Activated CD4-positive, alpha-beta T cell treated with anti-CD3 and anti-CD28 coated beads, Interleukin-2, amount 50 U/mL, for 48 hours (primary cell): ENCODE data around the gene BCL11B.
A peak's percentile ranks its signal among the peaks of the same experiment; 100 is the strongest.
"Not testable (repeated sequence)": the region's sequence is repeated elsewhere in the genome, so short reads cannot be mapped to it uniquely, and the experiment has no call there.

Source experiments
- DNase-seq, 2 experiments: peaks; one replicate each; pipeline ENCODE4 v3.0.0-alpha.2; 2020

BCL11B gene

GRCh38 chr14:99194736-99195135 lies 77.3 kb downstream of the BCL11B start:
- no peak for DNase-seq

GRCh38 chr14:99194136-99194535 lies 77.9 kb downstream of the BCL11B start:
- DNase-seq = no peak

DNA sequence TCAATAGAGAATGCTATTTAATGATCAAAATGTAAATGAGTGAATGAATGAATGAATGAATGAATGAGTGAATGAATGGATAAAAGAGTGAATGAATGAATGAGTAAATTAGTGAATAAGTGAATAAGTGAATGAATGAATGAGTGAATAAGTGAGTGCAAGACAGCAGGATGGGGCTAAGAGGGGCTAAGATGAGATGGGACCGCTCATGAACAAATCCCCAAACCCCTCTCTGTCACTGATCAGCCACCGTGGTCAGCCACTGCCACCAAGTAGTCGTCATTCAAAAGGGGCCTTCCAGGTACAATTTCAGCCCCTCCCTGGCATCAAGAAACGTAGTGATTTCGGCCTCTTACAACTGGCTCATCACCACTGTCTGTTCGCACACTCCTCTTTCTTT lies 79.2 kb downstream of the BCL11B start:
- no peak for DNase-seq

GRCh38 chr14:99192028-99192621 lies 79.9 kb downstream of the BCL11B start:
- no peak for DNase-seq

DNA sequence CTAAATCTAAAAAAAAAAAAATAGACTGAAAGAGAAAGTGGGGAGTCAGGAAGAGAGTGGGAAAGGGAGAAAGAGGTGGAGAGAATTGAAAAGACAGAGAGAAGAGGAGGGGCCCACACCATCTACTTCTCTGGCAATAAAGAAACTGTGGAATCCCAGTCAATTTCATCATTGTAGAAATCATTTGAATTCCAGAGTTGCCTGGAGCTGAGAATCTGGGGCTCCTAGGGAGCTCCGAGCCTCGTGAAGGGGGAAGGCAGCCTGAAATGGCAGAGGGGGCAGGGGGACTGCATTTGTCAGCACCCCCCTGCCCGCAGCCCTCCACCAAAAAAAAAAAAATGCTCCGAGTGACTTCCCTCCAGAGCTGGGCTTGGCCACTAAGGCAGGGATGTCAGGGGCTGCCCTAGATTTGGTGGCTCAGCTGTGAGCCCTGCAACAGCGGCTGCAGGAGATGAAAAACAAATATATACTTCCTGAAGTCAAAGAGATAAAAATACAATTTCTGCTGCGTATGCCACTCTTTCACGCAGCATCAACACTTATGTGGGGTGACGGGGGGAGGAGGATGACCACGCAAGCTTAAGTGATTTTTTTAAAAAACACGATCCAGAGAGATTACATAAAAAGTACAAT lies 80.5 kb downstream of the BCL11B start:
- no peak for DNase-seq

DNA sequence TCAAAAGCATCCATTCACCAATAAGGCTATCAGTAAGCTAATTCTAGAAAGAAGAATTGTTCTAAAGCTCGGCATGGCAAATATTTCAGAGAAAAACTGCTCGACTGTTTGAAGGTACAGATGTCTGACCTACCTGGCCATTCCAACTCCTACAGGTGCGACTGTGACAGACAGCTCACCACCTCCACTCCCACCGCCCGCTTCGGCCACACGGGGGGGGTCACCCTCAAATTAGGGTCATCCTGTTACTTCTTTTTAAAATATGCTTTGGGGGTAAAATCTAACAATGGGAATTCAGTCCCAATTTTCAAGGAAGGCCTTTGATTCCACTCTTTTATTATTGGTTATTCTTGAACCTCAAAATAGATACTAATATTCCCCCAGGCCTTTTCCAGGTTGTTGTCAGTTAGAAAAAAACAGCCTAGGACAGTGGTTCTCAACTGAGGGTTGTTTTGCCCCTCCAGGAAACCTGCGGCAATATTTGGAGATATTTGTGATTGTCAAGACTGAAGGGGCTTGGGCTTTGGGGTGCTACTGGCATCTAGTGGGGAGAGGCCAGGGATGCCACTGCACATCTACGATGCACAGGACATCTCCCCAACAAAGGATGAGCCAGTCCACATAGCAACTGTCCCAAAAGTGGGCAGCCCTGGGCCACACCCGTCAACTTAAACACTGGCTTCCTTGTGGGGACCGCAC lies 81.2 kb downstream of the BCL11B start:
- no peak for DNase-seq

DNA sequence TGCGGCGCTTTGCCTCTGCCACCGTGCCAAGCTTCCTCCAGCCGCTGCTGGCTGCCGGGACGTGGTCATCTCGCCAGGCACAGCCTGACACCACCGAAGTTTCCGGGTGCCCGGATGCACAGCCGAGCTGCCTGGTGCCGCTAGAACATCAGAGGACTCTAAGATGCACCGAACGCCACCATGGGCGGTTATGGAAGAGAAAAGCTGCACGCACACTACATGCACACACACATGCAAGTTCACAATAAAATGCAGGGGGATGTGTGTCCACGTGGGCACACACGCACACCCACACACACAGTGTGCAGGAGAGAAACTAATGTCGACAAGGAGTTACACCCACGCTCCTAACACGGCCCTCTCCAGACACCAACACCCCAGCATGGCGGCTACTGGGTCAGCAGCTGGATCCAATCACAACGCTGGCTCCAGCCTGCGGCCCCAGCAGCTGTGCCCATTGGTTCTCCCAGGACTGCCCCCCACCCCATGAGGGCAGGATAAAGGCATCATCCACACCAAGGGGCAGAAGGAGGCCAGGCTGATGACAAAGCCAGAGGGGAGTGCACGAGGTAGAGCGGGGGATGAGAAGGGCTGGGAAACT lies 82.7 kb downstream of the BCL11B start:
- peak; percentile 58 to 61 for DNase-seq

DNA sequence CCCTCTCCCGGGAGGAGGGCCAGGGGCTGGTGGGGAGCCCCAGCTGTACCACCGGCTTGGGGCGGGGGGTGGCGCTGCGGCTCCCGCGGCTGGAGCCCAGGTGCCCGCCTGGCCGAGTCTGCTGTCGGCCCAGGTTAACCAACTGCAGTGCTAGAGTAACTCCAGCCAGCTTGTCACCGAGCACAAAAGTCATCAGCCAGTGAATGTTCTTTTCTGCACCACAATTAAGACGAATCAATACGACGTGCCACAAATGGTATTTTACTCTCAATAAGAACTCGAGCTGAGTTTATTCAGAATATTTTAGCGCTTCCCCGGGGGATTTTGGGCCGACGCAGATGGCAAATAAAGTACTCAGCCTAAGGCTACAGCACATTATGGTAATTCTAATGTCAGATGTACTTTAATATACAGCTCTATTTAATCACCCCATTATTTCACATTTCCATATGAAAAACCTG lies 83.2 kb downstream of the BCL11B start:
- DNase-seq = peak in 1 of 2 experiments; percentile 63

DNA sequence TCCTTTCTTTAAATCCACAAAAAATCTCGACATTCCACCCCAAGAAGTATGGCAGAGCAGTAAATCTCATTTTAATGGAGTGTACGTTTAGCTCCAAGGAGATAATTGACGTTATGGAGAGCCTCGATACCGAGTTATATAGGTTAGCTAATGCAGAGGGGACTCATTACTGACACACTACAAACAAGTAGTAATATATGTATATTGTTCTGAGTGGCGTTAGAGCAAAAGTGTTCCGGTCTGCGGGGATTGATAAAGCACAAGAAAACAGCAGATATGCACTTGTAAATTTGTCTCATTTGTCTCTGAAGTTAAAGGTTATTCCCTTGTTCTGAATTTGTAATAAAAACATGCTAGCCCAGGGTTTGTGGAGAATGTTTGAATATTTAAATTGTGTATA lies 84.1 kb downstream of the BCL11B start:
- DNase-seq = no peak

DNA sequence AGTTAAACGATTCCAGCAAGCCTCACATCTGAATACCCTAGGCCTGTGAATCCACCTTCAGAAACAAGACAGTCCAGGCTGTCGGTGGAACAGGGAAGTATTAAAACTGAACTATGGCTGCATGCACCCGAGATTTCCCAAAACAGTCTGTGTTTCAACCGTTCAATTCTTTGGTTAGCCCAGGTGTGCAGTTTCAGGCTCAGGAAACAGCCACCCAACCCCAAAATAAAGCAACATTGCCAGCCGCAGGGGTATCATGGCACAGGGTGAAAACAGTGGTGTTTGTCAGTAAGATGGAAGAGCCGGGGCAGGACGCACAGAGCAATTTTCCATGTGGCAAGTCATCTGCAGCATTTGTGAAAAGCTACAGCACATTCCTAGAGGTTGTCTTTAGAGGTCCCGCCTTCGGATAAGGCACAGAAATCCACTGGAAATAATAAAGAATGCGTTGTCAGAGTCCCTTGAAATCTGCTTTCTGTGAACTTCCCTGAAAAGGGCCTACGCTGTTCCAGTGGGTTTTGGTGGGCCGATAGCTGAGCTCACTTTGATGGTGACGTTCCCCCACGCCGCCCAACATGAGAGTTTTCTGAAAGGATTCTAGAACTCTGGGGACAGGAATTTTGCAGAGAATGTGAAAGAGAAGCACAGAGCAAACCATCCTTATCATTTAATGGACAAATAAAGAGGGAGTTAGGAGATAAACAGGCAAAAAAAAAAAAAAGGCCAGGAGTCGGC lies 84.9 kb downstream of the BCL11B start:
- DNase-seq = no peak

- not testable (repeated sequence) for DNase-seq
Observed at GRCh38 chr14:99186336-99186735, 85.7 kb downstream of the BCL11B start.

GRCh38 chr14:99185436-99186068 lies 86.4 kb downstream of the BCL11B start:
- peak in 1 of 2 experiments; percentile 40 for DNase-seq

DNA sequence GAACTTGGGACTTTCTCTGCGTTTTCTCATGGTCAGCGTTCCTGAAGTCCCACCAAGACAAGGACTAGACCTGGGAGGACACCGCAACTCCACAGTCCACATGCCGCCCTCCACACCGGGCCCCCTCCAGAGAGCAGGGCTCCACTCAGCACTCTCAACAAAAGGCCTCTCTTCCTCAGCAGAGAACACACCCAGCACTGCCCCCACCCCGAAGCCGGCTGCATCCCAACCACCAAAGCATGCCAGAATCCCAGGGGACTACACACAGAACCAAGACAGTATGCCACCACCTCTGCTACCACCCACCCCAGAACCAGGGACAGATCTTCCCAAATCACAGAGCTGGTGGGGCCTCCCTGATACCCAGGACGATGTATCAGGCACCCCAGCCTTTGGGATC lies 88.3 kb downstream of the BCL11B start:
- no peak for DNase-seq

DNA sequence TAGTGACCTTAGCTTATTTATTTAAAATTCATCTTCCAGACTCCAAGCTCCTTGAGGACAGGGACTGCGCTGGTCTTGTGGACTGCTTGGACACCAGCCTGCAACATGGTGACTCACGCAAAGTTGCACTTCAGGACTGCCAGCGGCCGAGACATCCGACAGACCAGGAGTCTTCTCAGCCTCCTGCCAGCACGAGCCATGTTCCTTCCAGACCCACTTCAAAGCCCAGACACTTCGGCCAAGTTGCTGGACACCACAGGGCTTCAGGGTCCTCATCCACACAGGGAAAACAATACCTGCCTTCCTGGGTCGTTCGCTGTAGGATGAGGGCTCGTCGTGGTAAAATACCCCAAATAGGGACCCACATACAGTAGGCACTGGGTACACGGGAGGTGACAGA lies 88.7 kb downstream of the BCL11B start:
- DNase-seq = no peak

DNA sequence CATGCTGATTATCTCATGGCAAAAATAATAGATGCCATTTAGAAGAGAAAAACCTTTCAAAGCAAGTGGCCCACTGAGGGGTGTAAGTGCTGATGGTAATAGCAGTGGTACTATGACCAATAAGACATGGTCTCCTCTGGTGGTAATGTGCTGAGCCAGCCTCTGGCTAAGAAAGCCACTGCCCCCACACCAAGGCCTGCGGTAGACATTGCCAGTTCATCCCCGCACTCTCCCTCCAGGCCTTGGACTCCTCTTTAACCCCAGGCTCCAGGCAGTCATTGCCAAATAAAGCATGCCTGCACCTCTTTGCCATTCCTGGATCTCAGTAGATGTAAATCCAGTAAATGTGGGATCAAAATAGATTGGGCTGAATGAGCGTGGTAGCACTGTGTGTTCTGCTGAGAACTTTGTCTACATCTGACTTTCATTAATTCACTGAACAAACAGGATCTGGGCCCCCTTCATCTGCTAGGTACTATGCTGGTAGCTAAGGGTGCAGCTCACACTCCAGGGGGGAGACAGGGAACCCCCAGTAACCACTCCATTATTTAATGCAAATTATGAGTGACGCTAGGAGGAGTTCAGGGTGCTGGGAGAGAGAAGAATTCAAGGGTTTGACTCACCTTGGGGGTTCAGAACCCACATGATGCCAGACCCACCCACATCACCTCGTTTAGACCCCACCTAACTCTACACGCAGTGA lies 89.3 kb downstream of the BCL11B start:
- DNase-seq = no peak

- DNase-seq = no peak
Observed at GRCh38 chr14:99181804-99182520, 90.0 kb downstream of the BCL11B start.

GRCh38 chr14:99181241-99181640 lies 90.8 kb downstream of the BCL11B start:
- no peak for DNase-seq

- DNase-seq = no peak
Observed at GRCh38 chr14:99179946-99180345, 92.1 kb downstream of the BCL11B start.

DNA sequence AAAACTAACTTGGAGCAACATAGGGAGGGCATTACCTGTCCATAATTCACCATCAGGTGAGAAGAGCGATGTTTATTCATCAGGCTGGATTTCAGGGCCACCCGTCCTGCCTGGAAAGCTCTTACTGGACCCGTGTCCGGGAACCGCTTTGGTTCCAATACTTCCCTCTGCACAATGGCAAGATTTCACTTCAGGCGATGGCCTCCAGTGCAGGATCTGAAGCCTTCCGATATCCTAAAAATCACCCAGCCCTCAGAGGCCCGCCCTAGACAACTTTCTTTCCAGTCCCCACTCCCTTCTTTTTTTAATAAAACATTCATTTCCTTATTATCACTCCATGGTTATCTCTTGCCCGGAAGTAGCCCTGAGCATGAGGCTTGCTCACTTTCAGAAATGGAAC lies 92.5 kb downstream of the BCL11B start:
- no peak for DNase-seq

GRCh38 chr14:99177886-99178835 lies 93.8 kb downstream of the BCL11B start:
- no peak for DNase-seq
